WTC11 (cell line): ENCODE measurements around the gene RIMKLB. TPM values are rescaled to one million over a fixed set of nuclear protein-coding genes. Genes with fewer than 3 reads are reported as not detected.
A peak's percentile ranks its signal among the peaks of the same experiment; 100 is the strongest.
"Not testable (repeated sequence)": the region's sequence is repeated elsewhere in the genome, so short reads cannot be mapped to it uniquely, and the experiment has no call there.

Experiments
- ATAC-seq: fragments of 200-7000 bp; cut with Tn5 transposase; 2 replicates; pipeline ENCODE4 v1.10.0; 2021; ENCODE audit warnings: mild to moderate bottlenecking, moderate library complexity
- CTCF ChIA-PET: fragments of 300-600 bp; sonication (Branson Sonifier 250); formaldehyde crosslinking; loops from one replicate; lab custom pipeline; 2021; ENCODE audit warnings: antibody characterized with exemption; lab: Charles Lee
- POLR2A ChIA-PET: fragments of 350-600 bp; sonication (Branson Sonifier 250); formaldehyde crosslinking; loops from one replicate; lab custom pipeline; 2021; ENCODE audit warnings: antibody characterized with exemption; lab: Charles Lee
- DNase-seq: peaks from one replicate; pipeline ENCODE4 v3.0.0; 2021; ENCODE audit warnings: low spot score
- H3K27ac Mint-ChIP-seq: 2 replicates; pipeline ENCODE4 v1.8.0; 2021; ENCODE audit warnings: mixed read lengths
- H3K27me3 Mint-ChIP-seq: 2 replicates; pipeline ENCODE4 v1.8.0; 2021; ENCODE audit warnings: low read depth, mild to moderate bottlenecking, moderate library complexity, mixed read lengths
- H3K36me3 Mint-ChIP-seq: 2 replicates; pipeline ENCODE4 v1.8.0; 2021; ENCODE audit warnings: mixed read lengths
- H3K4me1 Mint-ChIP-seq: 2 replicates; pipeline ENCODE4 v1.8.0; 2022; ENCODE audit warnings: mixed read lengths
- H3K4me3 Mint-ChIP-seq: 2 replicates; pipeline ENCODE4 v1.8.0; 2021; ENCODE audit warnings: mild to moderate bottlenecking, moderate library complexity, mixed read lengths
- H3K9me3 Mint-ChIP-seq: 2 replicates; pipeline ENCODE4 v1.8.0; 2021; ENCODE audit warnings: mixed read lengths
- MYBL2 ChIP-seq: sonication (generic); formaldehyde crosslinking; IDR thresholded peaks from 2 replicates; pipeline ENCODE4 v1.8.1; 2023; ENCODE audit warnings: mild to moderate bottlenecking, moderate library complexity, missing genetic modification reagents
- NR3C1 ChIP-seq: sonication (generic); formaldehyde crosslinking; conservative IDR thresholded peaks from 2 replicates; pipeline ENCODE4 v1.8.1; 2023; ENCODE audit warnings: low read depth, mild to moderate bottlenecking, missing genetic modification reagents
- SP1 ChIP-seq: sonication (generic); formaldehyde crosslinking; conservative IDR thresholded peaks from 2 replicates; pipeline ENCODE4 v1.8.1; 2022; ENCODE audit warnings: missing genetic modification reagents
- TEAD1 ChIP-seq: sonication (generic); formaldehyde crosslinking; IDR thresholded peaks from 2 replicates; pipeline ENCODE4 v1.8.0; 2022; ENCODE audit warnings: mild to moderate bottlenecking, missing genetic modification reagents
- TEAD4 ChIP-seq: sonication (generic); formaldehyde crosslinking; IDR thresholded peaks from 2 replicates; pipeline ENCODE4 v1.8.0; 2022; ENCODE audit warnings: mild to moderate bottlenecking, missing genetic modification reagents
- ZNF317 ChIP-seq: sonication (generic); formaldehyde crosslinking; IDR thresholded peaks from 2 replicates; pipeline ENCODE4 v1.8.1; 2023; ENCODE audit warnings: low read depth, mild to moderate bottlenecking, moderate library complexity, missing genetic modification reagents, borderline replicate concordance
- total RNA-seq: library from RNA; stranded (reverse); gene quantifications from 3 replicates; pipeline ENCODE4 v1.2.3, GENCODE V29; 2021
- TF ChIP-seq, protein P1 (sequence below): sonication (generic); formaldehyde crosslinking; IDR thresholded peaks from 2 replicates; pipeline ENCODE4 v1.8.1; 2023; ENCODE audit warnings: mild to moderate bottlenecking, missing genetic modification reagents
- TF ChIP-seq, protein P2 (sequence below): sonication (generic); formaldehyde crosslinking; IDR thresholded peaks from 2 replicates; pipeline ENCODE4 v1.8.0; 2022; ENCODE audit warnings: mild to moderate bottlenecking, missing genetic modification reagents
- TF ChIP-seq, protein P3 (sequence below): sonication (generic); formaldehyde crosslinking; IDR thresholded peaks from 2 replicates; pipeline ENCODE4 v1.8.1; 2023; ENCODE audit warnings: mild to moderate bottlenecking, missing genetic modification reagents, borderline replicate concordance
- TF ChIP-seq, protein P4 (sequence below): sonication (generic); formaldehyde crosslinking; IDR thresholded peaks from 2 replicates; pipeline ENCODE4 v1.8.0; 2022; ENCODE audit warnings: missing genetic modification reagents

The RIMKLB gene
- total RNA-seq, 1 experiment from 2014 or later, result 106 TPM

DNA sequence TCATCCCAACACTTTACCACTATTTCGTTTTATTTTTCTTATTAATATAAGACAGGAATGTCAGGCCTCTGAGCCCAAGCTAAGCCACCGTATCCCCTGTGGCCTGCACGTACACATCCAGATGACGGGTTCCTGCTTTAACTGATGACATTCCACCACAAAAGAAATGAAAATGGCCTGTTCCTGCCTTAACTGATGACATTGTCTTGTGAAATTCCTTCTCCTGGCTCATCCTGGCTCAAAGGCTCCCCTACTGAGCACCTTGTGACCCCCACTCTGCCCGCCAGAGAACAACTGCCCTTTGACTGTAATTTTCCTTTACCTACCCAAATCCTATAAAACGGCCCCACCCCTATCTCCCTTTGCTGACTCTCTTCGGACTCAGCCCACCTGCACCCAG, 112.3 kb downstream of the RIMKLB start:
- H3K27ac Mint-ChIP-seq, result peak overlapping the region; percentile 99
- H3K9me3 Mint-ChIP-seq, H3K27me3 Mint-ChIP-seq, DNase-seq: not testable (repeated sequence)
- H3K4me1 Mint-ChIP-seq, result peaks cover 78% of the 10 kb centered on the region
- CTCF ChIA-PET, result interaction anchor here (1.0 to 2.4 kb wide), 3 partner anchors 10 to 50 kb away, joined by 3 to 16 read pairs (median 7); no protein-coding TSS in a partner anchor
- POLR2A ChIA-PET, result interaction anchor here (0.8 kb wide), 1 partner anchor 14 kb away, joined by 3 read pairs; no protein-coding TSS in a partner anchor
- peak; percentile 9; the same call in 1 of the 2 replicates for ATAC-seq
- H3K36me3 Mint-ChIP-seq, result peaks cover 29% of the 10 kb centered on the region
- TF ChIP-seq, protein P1, sequence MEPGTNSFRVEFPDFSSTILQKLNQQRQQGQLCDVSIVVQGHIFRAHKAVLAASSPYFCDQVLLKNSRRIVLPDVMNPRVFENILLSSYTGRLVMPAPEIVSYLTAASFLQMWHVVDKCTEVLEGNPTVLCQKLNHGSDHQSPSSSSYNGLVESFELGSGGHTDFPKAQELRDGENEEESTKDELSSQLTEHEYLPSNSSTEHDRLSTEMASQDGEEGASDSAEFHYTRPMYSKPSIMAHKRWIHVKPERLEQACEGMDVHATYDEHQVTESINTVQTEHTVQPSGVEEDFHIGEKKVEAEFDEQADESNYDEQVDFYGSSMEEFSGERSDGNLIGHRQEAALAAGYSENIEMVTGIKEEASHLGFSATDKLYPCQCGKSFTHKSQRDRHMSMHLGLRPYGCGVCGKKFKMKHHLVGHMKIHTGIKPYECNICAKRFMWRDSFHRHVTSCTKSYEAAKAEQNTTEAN (CRISPR knock-in tag), result 0 out of 2 replicates have a peak, but pooled peaks have one; percentile 36
- TF ChIP-seq MYBL2 (0 out of 2 replicates have a peak, but pooled peaks have one; percentile 49), SP1 (CRISPR knock-in tag) (peak; percentile 57; the same call in 1 of the 2 replicates), TEAD4 (CRISPR knock-in tag) (0 out of 2 replicates have a peak, but pooled peaks have one; percentile 19), TEAD1 (CRISPR knock-in tag) (peak; percentile 73; the same call in 1 of the 2 replicates)
- TF ChIP-seq, protein P2, sequence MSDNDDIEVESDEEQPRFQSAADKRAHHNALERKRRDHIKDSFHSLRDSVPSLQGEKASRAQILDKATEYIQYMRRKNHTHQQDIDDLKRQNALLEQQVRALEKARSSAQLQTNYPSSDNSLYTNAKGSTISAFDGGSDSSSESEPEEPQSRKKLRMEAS, result 0 out of 2 replicates have a peak, but pooled peaks have one; percentile 23
- peak overlapping the region; percentile 81 for H3K4me3 Mint-ChIP-seq

DNA sequence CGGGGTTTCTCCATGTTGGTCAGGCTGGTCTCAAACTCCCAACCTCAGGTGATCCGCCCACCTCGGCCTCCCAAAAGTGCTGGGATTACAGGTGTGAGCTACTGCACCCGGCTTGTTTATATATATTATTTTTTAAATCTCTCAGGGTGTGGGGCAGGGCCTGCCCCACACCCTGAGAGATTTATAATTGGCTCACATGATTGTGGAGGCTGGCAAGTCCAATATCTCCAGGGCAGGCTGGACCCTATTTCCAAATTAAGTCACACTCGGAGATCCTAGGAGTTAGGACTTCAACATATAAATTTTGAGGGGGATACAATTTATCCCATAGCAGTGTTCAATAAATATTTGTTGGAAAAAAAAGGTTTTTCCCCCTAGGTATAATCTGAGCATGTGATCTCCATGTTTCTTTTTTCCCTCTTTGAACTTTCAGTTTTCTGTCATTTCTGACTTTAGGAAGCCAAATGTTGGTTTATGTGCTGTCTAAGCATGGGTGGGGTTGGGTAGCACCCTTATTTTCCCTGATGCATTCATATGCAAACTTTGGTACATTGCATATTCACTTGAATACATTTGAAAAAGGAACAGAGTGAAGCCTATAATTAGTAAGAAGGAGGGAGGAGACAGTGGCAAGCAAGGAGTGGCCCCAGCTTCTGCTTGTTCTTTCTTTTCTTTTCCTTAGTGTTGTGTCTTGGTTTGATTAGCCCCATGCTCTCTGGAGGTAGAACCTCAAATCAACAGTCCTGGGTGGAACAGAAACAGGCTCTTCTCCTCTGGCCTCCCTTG, 116.0 kb downstream of the RIMKLB start:
- CTCF ChIA-PET, result interaction anchor here (0.8 to 2.1 kb wide), 6 partner anchors 10 to 157 kb away, joined by 3 to 9 read pairs (median 4); no protein-coding TSS in a partner anchor
- ATAC-seq, result peak; percentile 36
- H3K9me3 Mint-ChIP-seq, result no peaks in the 10 kb centered on the region
- H3K4me3 Mint-ChIP-seq, result peak overlapping the region; percentile 38
- peaks cover 74% of the 10 kb centered on the region for H3K4me1 Mint-ChIP-seq
- peak overlapping the region; percentile 99 for H3K27ac Mint-ChIP-seq
- DNase-seq, result no peak
- TF ChIP-seq, protein P3, sequence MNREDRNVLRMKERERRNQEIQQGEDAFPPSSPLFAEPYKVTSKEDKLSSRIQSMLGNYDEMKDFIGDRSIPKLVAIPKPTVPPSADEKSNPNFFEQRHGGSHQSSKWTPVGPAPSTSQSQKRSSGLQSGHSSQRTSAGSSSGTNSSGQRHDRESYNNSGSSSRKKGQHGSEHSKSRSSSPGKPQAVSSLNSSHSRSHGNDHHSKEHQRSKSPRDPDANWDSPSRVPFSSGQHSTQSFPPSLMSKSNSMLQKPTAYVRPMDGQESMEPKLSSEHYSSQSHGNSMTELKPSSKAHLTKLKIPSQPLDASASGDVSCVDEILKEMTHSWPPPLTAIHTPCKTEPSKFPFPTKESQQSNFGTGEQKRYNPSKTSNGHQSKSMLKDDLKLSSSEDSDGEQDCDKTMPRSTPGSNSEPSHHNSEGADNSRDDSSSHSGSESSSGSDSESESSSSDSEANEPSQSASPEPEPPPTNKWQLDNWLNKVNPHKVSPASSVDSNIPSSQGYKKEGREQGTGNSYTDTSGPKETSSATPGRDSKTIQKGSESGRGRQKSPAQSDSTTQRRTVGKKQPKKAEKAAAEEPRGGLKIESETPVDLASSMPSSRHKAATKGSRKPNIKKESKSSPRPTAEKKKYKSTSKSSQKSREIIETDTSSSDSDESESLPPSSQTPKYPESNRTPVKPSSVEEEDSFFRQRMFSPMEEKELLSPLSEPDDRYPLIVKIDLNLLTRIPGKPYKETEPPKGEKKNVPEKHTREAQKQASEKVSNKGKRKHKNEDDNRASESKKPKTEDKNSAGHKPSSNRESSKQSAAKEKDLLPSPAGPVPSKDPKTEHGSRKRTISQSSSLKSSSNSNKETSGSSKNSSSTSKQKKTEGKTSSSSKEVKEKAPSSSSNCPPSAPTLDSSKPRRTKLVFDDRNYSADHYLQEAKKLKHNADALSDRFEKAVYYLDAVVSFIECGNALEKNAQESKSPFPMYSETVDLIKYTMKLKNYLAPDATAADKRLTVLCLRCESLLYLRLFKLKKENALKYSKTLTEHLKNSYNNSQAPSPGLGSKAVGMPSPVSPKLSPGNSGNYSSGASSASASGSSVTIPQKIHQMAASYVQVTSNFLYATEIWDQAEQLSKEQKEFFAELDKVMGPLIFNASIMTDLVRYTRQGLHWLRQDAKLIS (CRISPR knock-in tag), result peak; percentile 84; the same call in 1 of the 2 replicates
- no peak for TF ChIP-seq ZNF317 (CRISPR knock-in tag)
- peaks cover 14% of the 10 kb centered on the region; the same call in 1 of the 2 replicates for H3K36me3 Mint-ChIP-seq
- POLR2A ChIA-PET, result interaction anchor here (0.5 to 1.2 kb wide), 2 partner anchors 116 to 1121 kb away, joined by 3 to 5 read pairs; partner anchors contain the start of gene RIMKLB
- no peaks in the 10 kb centered on the region for H3K27me3 Mint-ChIP-seq

DNA sequence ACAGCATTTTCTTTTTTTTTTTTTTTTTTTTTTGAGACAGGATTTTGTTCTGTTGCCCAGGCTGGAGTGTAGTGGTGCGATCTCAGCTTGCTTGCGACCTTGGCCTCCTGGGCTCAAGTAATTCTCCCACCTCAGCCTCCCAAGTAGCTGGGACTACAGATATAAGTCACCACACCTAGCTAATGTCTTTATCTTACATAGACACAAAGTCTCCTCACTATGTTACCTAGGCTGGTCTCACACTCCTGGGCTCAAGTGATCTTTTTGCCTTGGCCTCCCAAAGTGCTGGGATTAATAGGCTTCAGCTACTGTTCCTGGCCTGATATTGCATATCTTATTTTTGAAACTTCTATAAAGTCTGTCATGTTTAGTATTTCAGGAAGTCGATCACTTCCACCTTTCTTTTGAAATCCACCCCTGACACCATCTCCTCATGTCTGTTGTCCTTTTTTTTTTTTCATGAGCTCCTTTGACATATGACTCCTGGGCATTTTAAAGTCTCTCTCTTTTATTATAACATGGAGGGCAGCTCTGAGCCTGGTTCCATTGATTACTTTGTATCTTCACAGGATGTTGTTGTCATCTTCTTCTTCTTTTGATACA, 118.8 kb downstream of the RIMKLB start:
- H3K27ac Mint-ChIP-seq, result peak overlapping the region; percentile 96
- no peak for ATAC-seq
- no peak overlapping the region for H3K4me3 Mint-ChIP-seq
- H3K27me3 Mint-ChIP-seq, result no peaks in the 10 kb centered on the region
- TF ChIP-seq, protein P4, sequence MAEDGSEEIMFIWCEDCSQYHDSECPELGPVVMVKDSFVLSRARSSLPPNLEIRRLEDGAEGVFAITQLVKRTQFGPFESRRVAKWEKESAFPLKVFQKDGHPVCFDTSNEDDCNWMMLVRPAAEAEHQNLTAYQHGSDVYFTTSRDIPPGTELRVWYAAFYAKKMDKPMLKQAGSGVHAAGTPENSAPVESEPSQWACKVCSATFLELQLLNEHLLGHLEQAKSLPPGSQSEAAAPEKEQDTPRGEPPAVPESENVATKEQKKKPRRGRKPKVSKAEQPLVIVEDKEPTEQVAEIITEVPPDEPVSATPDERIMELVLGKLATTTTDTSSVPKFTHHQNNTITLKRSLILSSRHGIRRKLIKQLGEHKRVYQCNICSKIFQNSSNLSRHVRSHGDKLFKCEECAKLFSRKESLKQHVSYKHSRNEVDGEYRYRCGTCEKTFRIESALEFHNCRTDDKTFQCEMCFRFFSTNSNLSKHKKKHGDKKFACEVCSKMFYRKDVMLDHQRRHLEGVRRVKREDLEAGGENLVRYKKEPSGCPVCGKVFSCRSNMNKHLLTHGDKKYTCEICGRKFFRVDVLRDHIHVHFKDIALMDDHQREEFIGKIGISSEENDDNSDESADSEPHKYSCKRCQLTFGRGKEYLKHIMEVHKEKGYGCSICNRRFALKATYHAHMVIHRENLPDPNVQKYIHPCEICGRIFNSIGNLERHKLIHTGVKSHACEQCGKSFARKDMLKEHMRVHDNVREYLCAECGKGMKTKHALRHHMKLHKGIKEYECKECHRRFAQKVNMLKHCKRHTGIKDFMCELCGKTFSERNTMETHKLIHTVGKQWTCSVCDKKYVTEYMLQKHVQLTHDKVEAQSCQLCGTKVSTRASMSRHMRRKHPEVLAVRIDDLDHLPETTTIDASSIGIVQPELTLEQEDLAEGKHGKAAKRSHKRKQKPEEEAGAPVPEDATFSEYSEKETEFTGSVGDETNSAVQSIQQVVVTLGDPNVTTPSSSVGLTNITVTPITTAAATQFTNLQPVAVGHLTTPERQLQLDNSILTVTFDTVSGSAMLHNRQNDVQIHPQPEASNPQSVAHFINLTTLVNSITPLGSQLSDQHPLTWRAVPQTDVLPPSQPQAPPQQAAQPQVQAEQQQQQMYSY, result no peak
- TF ChIP-seq NR3C1 (CRISPR knock-in tag), result no peak
- POLR2A ChIA-PET, result no interaction called here
- peaks cover 75% of the 10 kb centered on the region for H3K4me1 Mint-ChIP-seq
- peaks cover 13% of the 10 kb centered on the region for H3K36me3 Mint-ChIP-seq
- DNase-seq, result no peak
- CTCF ChIA-PET, result interaction anchor here (0.6 to 4.7 kb wide), 5 partner anchors 30 to 272 kb away, joined by 3 to 27 read pairs (median 3); partner anchors contain the start of gene M6PR
- H3K9me3 Mint-ChIP-seq, result no peaks in the 10 kb centered on the region
